Heart left ventricle (tissue), 13 donors: ENCODE measurements around the gene LPO.

Experiments used
- CTCF ChIP-seq, 12 donors: fragments of 200-600 bp; sonication (generic) in 4 of 12; IDR thresholded peaks; one replicate each; pipeline versions ENCODE4 v1.5.0 to v1.8.0; 2018 to 2022; ENCODE audit warnings: antibody characterized with exemption in 12 of 12, mild to moderate bottlenecking in 5 of 12
- POLR2A ChIP-seq, 2 donors: fragments of 450-650 bp; IDR thresholded peaks; one replicate each; pipeline ENCODE4 v1.6.1; 2017; ENCODE audit warnings: antibody characterized with exemption in 2 of 2, mild to moderate bottlenecking in 2 of 2, moderate library complexity in 2 of 2
- donor health status: ischemic (EF 13 %, LVEDD 7.1; RV severe dilation, severe dysfunction).
- donor health status: DM: no; HTN: yes; CAD: no.
- donor health status: DM: no; HTN: no; CAD: no.
- donor health status: ischemic (EF 25% LVEDD 6.9; RV normal size, moderate dysfunction).
- donor health status: ischemic (EF 25% LVEDD 5.7; RV mildly dilated, moderate dysfunction).
- donor health status: ischemic (EF 35%, LVEDD 5.7; RV mildly dilated, moderate dysfunction).
- donor health status: nonischemic (EF 11% LVEDD 7.7; RV severe dilation, severe dysfunction).
- donor health status: DM: yes; HTN: yes; CAD: no.
- donor health status: PGD.
- donor health status: ischemic (EF 29% LVEDD 5.4; RV normal size, mild dysfunction).
- donor health status: nonischemic (EF 23%, LVEDD 6.1; RV moderate dilation, normal function).

DNA sequence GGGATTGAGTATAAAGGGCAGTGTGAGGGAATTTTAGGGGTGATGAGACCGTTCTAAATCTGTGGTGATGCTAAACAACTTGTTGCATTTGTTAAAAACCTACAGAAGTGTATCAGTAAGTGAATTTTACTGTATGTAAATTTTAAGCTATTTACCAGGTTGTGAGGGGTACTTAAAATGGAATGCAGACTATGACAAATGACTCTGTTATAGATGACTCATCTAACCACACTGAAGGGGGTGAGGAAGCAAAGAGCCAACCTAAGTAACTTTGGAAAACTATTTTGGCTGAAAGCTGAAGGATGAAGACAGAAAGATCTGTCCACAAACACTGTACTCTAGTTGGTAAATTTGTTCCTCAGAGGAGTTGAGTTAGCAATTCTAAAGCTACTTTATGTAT, 14.1 kb upstream of the LPO start:
- TF ChIP-seq CTCF (IDR thresholded peaks at IDR 0.05) (no peak), POLR2A (IDR thresholded peaks at IDR 0.05) (no peak)
